HEK293 (cell line): ENCODE results near the gene LRRK1.

Experiments
- ZNF214 ChIP-seq: fragments of 450-650 bp; formaldehyde crosslinking; IDR thresholded peaks from 2 replicates; pipeline ENCODE4 v1.5.1; 2017; ENCODE audit warnings: missing biosample characterization, mild to moderate bottlenecking, missing genetic modification characterization, borderline replicate concordance
- ZNF768 ChIP-seq: fragments of 450-650 bp; formaldehyde crosslinking; IDR thresholded peaks from 2 replicates; pipeline ENCODE4 v1.5.1; 2018; ENCODE audit warnings: missing biosample characterization, mild to moderate bottlenecking, missing genetic modification characterization
- TF ChIP-seq, protein P1 (sequence below): fragments of 450-650 bp; formaldehyde crosslinking; IDR thresholded peaks from 2 replicates; pipeline ENCODE4 v1.5.1; 2016; ENCODE audit warnings: missing biosample characterization, missing genetic modification characterization
- TF ChIP-seq, protein P2 (sequence below): fragments of 450-650 bp; formaldehyde crosslinking; conservative IDR thresholded peaks from 2 replicates; pipeline ENCODE4 v1.5.1; 2016; ENCODE audit warnings: low read depth, missing biosample characterization, missing genetic modification characterization
- TF ChIP-seq, protein P3 (sequence below): fragments of 450-650 bp; formaldehyde crosslinking; IDR thresholded peaks from 2 replicates; pipeline ENCODE4 v1.5.0; 2017; ENCODE audit warnings: missing biosample characterization, missing genetic modification characterization, borderline replicate concordance
- TF ChIP-seq, protein P4 (sequence below): fragments of 450-650 bp; formaldehyde crosslinking; IDR thresholded peaks from 2 replicates; pipeline ENCODE4 v1.5.1; 2016; ENCODE audit warnings: missing biosample characterization, missing genetic modification characterization

DNA sequence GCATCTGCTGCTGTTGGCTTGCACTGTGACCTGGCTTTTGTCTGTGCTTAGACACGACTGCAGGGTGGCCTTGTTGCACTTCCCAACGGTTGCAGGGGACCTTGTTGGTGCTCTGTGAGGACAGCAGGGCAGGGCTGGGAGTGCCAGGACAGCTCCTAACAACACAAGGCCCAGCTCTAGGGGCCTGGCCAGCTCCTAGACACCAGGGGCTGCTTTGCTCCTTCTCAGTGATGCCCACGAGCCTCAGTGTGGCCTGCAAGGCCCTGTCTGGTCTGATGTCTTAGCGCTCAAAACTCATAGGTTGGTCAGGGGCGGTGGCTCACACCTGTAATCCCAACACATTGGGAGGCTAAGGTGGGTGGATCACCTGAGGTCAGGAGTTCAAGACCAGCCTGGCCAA lies 183.6 kb downstream of the LRRK1 start:
- TF ChIP-seq, protein P1, sequence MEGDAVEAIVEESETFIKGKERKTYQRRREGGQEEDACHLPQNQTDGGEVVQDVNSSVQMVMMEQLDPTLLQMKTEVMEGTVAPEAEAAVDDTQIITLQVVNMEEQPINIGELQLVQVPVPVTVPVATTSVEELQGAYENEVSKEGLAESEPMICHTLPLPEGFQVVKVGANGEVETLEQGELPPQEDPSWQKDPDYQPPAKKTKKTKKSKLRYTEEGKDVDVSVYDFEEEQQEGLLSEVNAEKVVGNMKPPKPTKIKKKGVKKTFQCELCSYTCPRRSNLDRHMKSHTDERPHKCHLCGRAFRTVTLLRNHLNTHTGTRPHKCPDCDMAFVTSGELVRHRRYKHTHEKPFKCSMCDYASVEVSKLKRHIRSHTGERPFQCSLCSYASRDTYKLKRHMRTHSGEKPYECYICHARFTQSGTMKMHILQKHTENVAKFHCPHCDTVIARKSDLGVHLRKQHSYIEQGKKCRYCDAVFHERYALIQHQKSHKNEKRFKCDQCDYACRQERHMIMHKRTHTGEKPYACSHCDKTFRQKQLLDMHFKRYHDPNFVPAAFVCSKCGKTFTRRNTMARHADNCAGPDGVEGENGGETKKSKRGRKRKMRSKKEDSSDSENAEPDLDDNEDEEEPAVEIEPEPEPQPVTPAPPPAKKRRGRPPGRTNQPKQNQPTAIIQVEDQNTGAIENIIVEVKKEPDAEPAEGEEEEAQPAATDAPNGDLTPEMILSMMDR (tag by site-specific recombination) = no peak
- TF ChIP-seq, protein P2, sequence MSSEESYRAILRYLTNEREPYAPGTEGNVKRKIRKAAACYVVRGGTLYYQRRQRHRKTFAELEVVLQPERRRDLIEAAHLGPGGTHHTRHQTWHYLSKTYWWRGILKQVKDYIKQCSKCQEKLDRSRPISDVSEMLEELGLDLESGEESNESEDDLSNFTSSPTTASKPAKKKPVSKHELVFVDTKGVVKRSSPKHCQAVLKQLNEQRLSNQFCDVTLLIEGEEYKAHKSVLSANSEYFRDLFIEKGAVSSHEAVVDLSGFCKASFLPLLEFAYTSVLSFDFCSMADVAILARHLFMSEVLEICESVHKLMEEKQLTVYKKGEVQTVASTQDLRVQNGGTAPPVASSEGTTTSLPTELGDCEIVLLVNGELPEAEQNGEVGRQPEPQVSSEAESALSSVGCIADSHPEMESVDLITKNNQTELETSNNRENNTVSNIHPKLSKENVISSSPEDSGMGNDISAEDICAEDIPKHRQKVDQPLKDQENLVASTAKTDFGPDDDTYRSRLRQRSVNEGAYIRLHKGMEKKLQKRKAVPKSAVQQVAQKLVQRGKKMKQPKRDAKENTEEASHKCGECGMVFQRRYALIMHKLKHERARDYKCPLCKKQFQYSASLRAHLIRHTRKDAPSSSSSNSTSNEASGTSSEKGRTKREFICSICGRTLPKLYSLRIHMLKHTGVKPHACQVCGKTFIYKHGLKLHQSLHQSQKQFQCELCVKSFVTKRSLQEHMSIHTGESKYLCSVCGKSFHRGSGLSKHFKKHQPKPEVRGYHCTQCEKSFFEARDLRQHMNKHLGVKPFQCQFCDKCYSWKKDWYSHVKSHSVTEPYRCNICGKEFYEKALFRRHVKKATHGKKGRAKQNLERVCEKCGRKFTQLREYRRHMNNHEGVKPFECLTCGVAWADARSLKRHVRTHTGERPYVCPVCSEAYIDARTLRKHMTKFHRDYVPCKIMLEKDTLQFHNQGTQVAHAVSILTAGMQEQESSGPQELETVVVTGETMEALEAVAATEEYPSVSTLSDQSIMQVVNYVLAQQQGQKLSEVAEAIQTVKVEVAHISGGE (tag by site-specific recombination) = no peak
- TF ChIP-seq, protein P3, sequence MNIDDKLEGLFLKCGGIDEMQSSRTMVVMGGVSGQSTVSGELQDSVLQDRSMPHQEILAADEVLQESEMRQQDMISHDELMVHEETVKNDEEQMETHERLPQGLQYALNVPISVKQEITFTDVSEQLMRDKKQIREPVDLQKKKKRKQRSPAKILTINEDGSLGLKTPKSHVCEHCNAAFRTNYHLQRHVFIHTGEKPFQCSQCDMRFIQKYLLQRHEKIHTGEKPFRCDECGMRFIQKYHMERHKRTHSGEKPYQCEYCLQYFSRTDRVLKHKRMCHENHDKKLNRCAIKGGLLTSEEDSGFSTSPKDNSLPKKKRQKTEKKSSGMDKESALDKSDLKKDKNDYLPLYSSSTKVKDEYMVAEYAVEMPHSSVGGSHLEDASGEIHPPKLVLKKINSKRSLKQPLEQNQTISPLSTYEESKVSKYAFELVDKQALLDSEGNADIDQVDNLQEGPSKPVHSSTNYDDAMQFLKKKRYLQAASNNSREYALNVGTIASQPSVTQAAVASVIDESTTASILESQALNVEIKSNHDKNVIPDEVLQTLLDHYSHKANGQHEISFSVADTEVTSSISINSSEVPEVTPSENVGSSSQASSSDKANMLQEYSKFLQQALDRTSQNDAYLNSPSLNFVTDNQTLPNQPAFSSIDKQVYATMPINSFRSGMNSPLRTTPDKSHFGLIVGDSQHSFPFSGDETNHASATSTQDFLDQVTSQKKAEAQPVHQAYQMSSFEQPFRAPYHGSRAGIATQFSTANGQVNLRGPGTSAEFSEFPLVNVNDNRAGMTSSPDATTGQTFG (tag by site-specific recombination) = no peak
- no peak for TF ChIP-seq ZNF768 (tag by site-specific recombination)
- no peak for TF ChIP-seq ZNF214
- TF ChIP-seq, protein P4, sequence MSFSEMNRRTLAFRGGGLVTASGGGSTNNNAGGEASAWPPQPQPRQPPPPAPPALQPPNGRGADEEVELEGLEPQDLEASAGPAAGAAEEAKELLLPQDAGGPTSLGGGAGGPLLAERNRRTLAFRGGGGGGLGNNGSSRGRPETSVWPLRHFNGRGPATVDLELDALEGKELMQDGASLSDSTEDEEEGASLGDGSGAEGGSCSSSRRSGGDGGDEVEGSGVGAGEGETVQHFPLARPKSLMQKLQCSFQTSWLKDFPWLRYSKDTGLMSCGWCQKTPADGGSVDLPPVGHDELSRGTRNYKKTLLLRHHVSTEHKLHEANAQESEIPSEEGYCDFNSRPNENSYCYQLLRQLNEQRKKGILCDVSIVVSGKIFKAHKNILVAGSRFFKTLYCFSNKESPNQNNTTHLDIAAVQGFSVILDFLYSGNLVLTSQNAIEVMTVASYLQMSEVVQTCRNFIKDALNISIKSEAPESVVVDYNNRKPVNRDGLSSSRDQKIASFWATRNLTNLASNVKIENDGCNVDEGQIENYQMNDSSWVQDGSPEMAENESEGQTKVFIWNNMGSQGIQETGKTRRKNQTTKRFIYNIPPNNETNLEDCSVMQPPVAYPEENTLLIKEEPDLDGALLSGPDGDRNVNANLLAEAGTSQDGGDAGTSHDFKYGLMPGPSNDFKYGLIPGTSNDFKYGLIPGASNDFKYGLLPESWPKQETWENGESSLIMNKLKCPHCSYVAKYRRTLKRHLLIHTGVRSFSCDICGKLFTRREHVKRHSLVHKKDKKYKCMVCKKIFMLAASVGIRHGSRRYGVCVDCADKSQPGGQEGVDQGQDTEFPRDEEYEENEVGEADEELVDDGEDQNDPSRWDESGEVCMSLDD = no peak
